CD4-positive, alpha-beta T cell treated with Interleukin-1 beta for 1 hour (primary cell): ENCODE data around the gene OR2A2.
"Not testable (repeated sequence)": the region's sequence is repeated elsewhere in the genome, so short reads cannot be mapped to it uniquely, and the experiment has no call there.

ENCODE experiments used
- DNase-seq, 2 donors: peaks; one replicate each; pipeline ENCODE4 v3.0.0-alpha.2; 2020 to 2022

The OR2A2 gene

GRCh38 chr7:144109283-144109682, at the start of gene OR2A2:
Gene OR2A2 (plus strand): TSS chr7:144109583. CDS start chr7:144109583, 0 bp downstream.
- no peak for DNase-seq

GRCh38 chr7:144063710-144064109, 45.7 kb upstream of the OR2A2 start:
- peak in 1 of 2 donors; percentile 5 for DNase-seq

GRCh38 chr7:144069511-144069910, 39.9 kb upstream of the OR2A2 start, which contains the start of gene OR2A25:
Gene OR2A25 (plus strand): TSS chr7:144069811. CDS start chr7:144074220, 4,409 bp downstream.
- no peak for DNase-seq

- no peak for DNase-seq
Measured at GRCh38 chr7:144069953-144070352, 39.4 kb upstream of the OR2A2 start.

GRCh38 chr7:144074374-144074773, 35.0 kb upstream of the OR2A2 start:
- DNase-seq: no peak

GRCh38 chr7:144085978-144086377, 23.4 kb upstream of the OR2A2 start, which contains the start of gene OR2A12:
Gene OR2A12 (plus strand): TSS chr7:144086278. CDS start chr7:144095108, 8,830 bp downstream.
- DNase-seq: no peak

- no peak for DNase-seq
Measured at GRCh38 chr7:144086730-144087129, 22.7 kb upstream of the OR2A2 start.

GRCh38 chr7:144087230-144087629, 22.2 kb upstream of the OR2A2 start:
- DNase-seq: no peak

GRCh38 chr7:144090667-144091066, 18.7 kb upstream of the OR2A2 start:
- DNase-seq: no peak

GRCh38 chr7:144098776-144099175, 10.6 kb upstream of the OR2A2 start:
- no peak for DNase-seq

GRCh38 chr7:144100607-144101006, 8.8 kb upstream of the OR2A2 start:
- no peak for DNase-seq

- no peak for DNase-seq
Measured at GRCh38 chr7:144102041-144102440, 7.3 kb upstream of the OR2A2 start.

GRCh38 chr7:144105211-144105610, 4.2 kb upstream of the OR2A2 start:
- DNase-seq: no peak

GRCh38 chr7:144110272-144110671, 889 bp downstream of the OR2A2 start:
- DNase-seq: no peak

GRCh38 chr7:144113651-144114050, 4.3 kb downstream of the OR2A2 start:
- DNase-seq: no peak

- DNase-seq: no peak
Measured at GRCh38 chr7:144118341-144118740, 9.0 kb downstream of the OR2A2 start.

GRCh38 chr7:144122876-144123275, 13.5 kb downstream of the OR2A2 start, which contains the start of gene OR2A14:
Gene OR2A14 (plus strand): TSS chr7:144123176. CDS start chr7:144129113, 5,937 bp downstream.
- no peak for DNase-seq

GRCh38 chr7:144127714-144128334, 18.4 kb downstream of the OR2A2 start:
- peak; percentile 78 to 81 for DNase-seq

GRCh38 chr7:144129601-144130000, 20.2 kb downstream of the OR2A2 start:
- not testable (repeated sequence) for DNase-seq

- DNase-seq: no peak
Measured at GRCh38 chr7:144130730-144131129, 21.3 kb downstream of the OR2A2 start.

- DNase-seq: no peak
Measured at GRCh38 chr7:144132262-144132661, 22.9 kb downstream of the OR2A2 start.

- no peak for DNase-seq
Measured at GRCh38 chr7:144133307-144133706, 23.9 kb downstream of the OR2A2 start.

GRCh38 chr7:144134116-144134515, 24.7 kb downstream of the OR2A2 start:
- no peak for DNase-seq

GRCh38 chr7:144137501-144137900, 28.1 kb downstream of the OR2A2 start:
- DNase-seq: no peak

GRCh38 chr7:144142187-144142586, 32.8 kb downstream of the OR2A2 start:
- no peak for DNase-seq
